ENCODE results near the gene SGF29.
"Not testable (repeated sequence)": the region's sequence is repeated elsewhere in the genome, so short reads cannot be mapped to it uniquely, and the experiment has no call there.

DNA sequence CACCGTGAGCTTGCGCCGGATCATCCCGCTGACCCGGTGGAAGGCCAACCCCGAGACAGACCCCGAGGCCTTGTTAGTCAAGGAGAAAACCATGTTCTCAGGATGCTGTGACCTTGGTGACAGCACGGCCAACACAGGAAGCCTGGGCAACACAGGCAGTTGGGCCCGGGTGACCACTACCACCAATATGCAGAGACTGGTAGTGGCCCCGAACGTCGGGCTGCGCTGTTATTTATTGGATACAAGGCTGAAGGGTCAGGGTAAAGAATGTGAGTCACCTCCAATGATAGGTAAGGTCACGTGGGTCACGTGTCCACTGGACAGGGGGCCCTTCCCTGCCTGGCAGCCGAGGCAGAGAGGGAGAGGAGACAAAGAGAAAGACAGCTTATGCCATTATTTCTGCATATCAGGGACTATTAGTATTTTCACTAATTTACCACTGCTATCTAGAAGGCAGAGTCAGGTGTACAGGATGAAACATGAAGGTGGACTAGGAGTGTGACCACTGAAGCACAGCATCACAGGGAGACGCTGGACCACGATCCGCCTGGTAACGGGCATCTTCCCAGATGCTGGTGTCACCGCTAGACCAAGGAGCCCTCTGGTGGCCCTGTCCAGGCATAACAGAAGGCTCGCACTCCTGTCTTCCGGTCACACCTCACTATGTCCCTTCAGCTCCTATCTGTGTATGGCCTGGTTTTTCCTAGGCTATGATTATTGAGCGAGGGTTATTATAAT, 61.9 kb downstream of the SGF29 start:
- TF ChIP-seq EP300, POLR2A (IDR thresholded peaks at IDR 0.05): not testable (repeated sequence)
- peak; percentile 35 to 45 (median 45) for TF ChIP-seq CTCF (IDR thresholded peaks at IDR 0.05)

All from ovary (tissue), 3 donors.